Activated CD8-positive, alpha-beta memory T cell treated with anti-CD3 and anti-CD28 coated beads, Interleukin-2, amount 50 U/mL, for 24 hours (primary cell): ENCODE measurements around the gene HIRA.
A peak's percentile ranks its signal among the peaks of the same experiment; 100 is the strongest.
"Not testable (repeated sequence)": the region's sequence is repeated elsewhere in the genome, so short reads cannot be mapped to it uniquely, and the experiment has no call there.

Experiments used
- DNase-seq: peaks from one replicate; pipeline ENCODE4 v3.0.0-alpha.2; 2020; ENCODE audit errors: extremely low read depth

The HIRA gene

DNA sequence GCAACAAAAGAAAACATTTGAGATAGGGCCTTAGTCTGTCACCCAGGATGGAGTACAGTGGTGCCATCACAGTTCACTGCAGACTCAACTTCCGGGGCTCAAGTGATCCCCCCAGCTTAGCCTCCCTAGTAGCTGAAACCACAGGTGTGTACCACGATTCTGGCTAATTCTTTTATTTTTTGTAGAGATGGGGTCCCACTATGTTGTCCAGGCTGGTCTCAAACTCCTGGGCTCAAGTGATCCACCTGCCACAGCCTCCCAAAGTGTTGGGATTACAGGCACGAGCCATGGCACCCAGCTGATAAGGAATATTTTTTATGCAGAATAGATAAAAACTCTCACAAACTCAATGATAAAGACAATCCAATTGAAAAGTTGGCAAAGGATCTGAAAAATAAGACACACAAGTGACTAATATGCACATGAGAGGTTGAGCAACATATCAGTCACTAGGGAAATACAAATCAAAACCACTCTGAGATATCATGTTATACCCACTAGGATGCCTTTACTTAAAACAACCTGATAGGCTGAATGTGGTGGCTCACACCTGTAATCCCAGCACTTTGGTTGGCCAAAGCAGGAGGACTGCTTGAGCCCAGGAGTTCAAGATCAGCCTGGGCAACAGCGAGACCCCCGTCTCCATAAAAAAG is 106.1 kb downstream of the HIRA start:
- DNase-seq: no peak

DNA sequence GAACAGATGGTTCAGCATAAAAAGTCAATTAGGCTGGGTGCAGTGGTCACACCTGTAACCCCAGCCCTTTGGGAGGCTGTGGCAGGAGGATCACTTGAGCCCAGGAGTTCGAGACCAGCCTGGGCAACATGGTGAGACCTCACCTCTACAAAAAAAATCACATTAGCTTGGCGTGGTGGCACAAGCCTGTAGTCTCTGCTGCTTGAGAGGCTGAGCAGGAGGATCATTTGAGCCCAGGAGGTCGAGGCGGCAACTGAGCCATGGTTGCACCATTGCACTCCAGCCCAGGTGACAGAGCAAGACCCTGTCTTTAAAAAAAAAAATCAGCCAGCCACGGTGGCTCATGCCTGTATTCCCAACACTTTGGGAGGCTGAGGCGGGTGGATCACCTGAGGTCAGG is 108.1 kb downstream of the HIRA start:
- DNase-seq: not testable (repeated sequence)

DNA sequence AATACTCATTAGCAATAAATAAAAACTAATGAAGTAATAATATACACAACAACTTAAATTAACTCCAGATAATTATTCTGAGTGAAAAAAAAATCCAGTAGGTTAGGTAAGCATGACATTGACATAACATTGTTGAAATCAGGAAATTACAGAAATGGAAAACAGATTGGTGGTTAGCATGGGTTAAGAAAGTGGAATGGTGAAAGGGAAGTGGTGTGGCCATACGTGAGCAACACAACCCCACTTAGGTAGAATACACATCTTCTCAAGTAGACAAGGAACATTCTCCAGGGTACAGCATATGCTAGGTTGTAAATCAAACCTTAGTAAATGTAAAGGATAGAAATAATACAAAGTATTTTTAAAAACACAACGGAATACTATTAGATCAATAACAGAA is 109.8 kb downstream of the HIRA start:
- no peak for DNase-seq

DNA sequence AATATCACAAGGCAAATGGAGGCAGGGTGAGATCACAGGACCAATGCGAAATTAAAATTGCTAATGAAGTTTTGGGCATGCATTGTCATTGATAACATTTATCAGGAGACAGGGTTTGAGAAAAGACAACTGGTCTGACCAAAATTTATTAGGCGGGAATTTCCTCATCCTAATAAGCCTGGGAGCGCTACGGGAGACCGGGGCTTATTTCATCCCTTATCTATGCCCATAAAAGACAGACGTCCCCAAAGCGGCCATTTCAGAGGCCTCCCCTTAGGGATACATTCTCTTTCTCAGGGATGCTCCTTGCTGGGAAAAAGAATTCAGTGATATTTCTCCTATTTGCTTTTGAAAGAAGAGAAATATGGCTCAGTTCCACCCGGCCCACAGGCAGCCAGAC is 111.4 kb downstream of the HIRA start:
- not testable (repeated sequence) for DNase-seq

- DNase-seq: no peak
Observed at GRCh38 chr22:19319281-19319680, 112.3 kb downstream of the HIRA start.

GRCh38 chr22:19317865-19318264 is 113.7 kb downstream of the HIRA start:
- DNase-seq: no peak

DNA sequence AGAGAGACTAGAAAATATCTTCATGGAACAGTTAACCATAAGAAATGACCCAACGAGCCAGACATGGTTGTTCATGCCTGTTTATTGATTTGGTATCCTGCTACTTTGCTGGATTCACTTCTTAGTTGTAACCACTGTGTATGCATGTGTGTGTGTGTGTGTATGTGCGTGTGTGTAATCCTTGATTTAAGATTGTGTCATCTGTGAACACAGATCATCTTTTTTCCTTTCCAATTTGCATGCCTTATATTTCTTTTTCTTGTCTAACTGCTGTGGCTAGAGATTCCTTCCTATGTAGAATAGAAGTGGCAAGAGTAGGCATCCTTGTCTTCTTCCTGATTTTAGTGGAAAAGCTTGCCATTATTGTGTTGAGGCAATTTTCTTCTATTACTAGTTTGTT is 123.7 kb downstream of the HIRA start:
- DNase-seq: no peak

DNA sequence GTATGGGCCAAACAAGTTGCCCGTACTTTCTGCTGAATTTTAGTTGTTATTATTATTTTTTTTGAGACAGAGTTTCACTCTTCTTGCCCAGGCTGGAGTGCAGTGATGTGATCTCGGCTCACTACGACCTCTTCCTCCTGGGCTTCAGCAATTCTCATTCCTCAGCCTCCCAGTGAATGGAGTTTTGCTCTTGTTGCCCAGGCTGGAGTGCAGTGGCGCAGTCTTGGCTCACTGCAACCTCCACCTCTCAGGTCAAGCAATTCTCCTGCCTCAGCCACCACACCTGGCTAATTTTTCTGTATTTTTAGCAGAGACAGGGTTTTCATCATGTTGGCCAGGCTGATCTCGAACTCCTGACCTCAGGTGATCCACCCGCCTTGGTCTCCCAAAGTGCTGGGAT is 125.0 kb downstream of the HIRA start:
- DNase-seq: not testable (repeated sequence)

GRCh38 chr22:19304547-19304946 is 127.0 kb downstream of the HIRA start:
- DNase-seq: no peak

DNA sequence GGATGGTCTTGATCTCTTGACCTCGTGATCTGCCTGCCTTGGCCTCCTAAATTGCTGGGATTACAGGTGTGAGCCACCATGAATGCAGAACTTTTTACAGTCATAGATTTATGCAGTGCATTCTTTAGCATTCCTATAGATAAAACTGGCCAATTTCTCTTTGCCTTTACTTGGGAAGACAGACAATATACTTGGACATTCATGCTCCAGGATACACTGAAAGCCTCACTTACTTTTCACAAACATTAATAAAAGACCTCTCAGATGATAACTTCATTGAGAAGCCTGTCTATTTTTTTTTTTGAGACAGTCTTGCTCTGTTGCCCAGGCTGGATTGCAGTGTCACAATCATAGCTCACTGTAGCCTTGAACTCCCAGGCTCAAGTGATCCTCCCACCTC is 127.7 kb downstream of the HIRA start:
- DNase-seq: no peak

DNA sequence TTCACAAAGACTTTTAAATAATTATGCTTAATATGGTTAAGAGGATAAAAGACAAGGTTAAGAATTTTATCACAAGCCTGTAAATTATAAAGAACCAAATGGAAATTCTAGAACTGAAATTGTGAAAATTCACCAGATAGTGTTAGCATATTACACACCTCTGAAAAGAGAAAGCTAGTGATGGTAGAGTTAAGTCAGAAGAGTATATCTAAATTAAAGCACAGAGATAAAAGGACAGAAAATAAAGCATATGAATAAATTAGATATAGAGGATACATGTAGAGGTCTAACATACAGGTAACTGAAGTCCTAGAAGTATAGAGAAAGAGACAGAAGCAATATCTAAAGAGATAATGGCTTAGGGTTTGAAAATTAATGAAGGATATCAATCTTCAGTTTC is 135.8 kb downstream of the HIRA start:
- no peak for DNase-seq

- DNase-seq: no peak
Observed at GRCh38 chr22:19292458-19293230, 138.9 kb downstream of the HIRA start.

- peak; percentile 28 for DNase-seq
Observed at GRCh38 chr22:19291580-19292457, 139.7 kb downstream of the HIRA start, which contains the start of gene CLTCL1. TSS of gene CLTCL1 (minus strand) at chr22:19291719. CDS start at chr22:19291641, 78 bp downstream.

GRCh38 chr22:19291218-19291579 is 140.3 kb downstream of the HIRA start:
- DNase-seq: no peak

DNA sequence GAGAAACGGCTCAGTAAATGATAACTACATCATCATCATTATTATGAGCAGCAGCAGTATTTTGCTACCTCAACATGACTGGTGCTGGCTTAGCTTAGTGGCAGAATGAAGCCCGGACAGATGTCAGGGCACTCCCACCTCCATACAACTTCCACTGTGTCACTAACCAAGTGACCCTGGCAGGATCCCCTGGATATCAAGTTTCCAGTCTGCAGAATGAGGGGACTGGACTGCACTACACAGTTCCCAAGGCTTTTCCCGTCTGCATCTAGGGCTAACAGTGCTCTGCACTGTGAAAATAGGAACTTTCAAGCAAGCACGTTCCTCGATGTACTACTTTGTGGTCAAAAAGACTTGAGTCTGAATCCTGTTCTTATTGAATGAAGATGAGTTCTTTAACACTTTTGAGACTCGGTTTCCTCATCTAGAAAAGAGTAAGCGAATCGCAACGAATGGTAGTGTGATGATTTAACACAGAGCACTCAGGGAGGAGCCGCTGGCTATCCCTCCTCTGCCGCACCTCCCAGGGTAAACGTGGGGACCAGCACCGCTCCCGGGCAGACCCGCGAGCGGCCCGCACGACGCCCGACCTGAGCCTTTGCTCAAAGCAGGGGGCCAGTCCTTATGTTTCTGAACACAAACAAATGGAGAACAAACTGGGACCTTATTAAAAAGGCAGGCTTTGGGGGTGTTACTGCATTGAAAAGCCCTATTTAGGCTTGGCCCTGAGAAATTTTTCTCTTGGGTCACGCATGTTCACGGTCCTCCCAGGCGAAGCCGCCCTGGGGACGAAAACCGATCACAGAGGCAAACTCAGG is 140.9 kb downstream of the HIRA start:
- no peak for DNase-seq

DNA sequence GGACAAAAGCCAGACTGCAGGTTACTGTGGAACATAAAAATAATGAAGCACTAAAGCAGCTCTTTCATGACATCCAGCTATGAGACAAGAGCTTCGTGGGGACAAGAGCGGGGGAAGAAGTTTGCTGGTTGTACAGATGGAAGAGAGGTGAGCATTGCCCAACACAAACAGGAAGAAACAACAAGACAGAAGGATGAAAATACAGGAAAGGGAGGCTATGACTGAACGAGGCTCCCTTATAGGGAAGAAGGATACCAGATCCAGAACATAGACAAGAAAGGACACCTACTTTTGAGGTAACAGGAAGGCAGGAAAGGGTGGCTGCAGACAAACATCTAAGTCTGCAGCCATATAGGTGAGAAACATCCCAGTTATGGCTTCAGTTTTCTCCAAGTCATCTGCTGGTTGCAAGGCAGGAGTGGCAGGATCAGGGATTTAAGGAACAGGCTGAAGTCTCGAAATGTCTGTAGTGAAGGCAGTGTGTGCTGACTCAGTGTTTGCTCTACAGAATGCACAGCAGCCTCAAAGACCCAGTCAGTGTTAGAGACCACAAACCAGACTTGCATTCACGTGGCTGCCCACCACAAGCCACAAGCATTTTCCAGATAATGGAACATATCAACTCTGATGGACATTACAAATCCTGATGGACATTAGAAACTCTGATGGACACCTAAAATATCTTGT is 141.9 kb downstream of the HIRA start:
- DNase-seq: no peak

- DNase-seq: no peak
Observed at GRCh38 chr22:19287889-19288288, 143.6 kb downstream of the HIRA start.

DNA sequence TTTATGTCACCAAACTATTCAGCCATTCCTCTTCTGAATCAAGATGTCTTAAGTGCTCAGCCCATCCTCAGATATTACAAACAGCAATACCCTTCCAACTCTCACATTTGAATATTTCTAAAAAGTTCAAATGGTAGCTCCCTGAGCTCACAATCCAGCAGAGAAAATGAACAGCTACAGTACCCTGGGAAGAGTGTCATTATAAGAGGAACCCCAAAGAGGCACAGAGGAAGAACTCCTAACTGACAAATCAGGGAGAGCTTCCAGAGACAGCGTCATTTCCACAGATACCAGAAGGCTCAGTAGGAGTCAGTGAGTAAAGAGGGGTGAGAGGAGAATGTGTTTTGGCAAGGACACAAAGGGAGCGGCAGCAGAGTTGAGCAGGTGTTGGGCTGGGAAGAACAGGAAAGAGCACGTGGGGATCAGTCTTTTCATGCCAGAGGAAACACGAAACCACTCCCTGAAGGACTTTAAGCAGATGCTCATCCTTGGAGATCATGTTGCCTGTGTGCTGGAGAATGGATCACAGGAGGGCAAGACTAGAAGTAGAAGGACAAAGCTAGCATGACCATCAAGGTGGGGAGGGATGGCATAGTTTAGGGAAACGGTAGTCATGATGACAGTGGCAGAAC is 144.3 kb downstream of the HIRA start:
- DNase-seq: no peak

DNA sequence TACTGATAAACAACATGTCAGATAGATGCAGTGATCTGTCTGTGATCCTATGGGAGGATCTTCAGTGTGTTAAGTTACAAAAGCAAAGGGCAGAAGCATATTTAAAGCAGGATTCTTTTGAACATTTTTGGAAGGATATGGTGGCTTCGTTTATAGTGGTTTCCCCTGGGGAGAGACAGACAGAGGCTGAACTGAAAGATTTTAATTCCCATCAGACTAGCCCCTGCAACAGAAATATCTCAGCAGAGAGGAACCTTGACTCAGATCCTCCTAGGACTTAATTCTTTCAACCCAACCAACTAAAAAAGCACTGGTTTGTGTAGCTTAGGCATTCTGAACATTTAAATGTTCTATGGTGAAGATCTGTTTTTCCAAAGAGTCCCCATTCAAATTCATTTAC is 145.7 kb downstream of the HIRA start:
- no peak for DNase-seq
